Measurements from ENCODE around the gene ASPG. TPM values are rescaled to one million over a fixed set of nuclear protein-coding genes. Genes with fewer than 3 reads are reported as not detected.

ASPG gene
- total and polyA plus RNA-seq, 2 experiments from 2014 or later: 5.9 to 20.3 TPM

GRCh38 chr14:104072586-104072985 lies 12.9 kb upstream of the ASPG start:
- 79% methylated on average over 3 of the region's 3 CpGs for WGBS (ENCODE audit: low lambda C conversion rate, missing lambda C conversion rate)
- DNase-seq (ENCODE audit: low spot score): no peak
- Histone ChIP-seq H3K4me2 (no peak overlapping the region), H3K79me2 (no peaks in the 10 kb centered on the region), H3K4me3 (no peak overlapping the region), H2AFZ (no peak overlapping the region), H3K4me1 (ENCODE audit: insufficient read depth) (no peaks in the 10 kb centered on the region), H3K9me3 (ENCODE audit: low read depth) (no peaks in the 10 kb centered on the region), H3K9me2 (replicated peaks; ENCODE audit: insufficient read depth) (no peaks in the 10 kb centered on the region), H3K36me3 (replicated peaks; ENCODE audit: insufficient read depth, low read depth) (no peaks in the 10 kb centered on the region), H4K20me1 (ENCODE audit: insufficient read depth, poor library complexity, severe bottlenecking) (no peaks in the 10 kb centered on the region), H3K27ac (no peak overlapping the region), H3K27me3 (no peaks in the 10 kb centered on the region)
- TF ChIP-seq EZH2 (IDR thresholded peaks at IDR 0.05; ENCODE audit: borderline replicate concordance) (no peak), CTCF (IDR thresholded peaks at IDR 0.05; ENCODE audit: poor library complexity) (no peak), EZH2phosphoT487 (IDR thresholded peaks at IDR 0.05; ENCODE audit: low read depth, severe bottlenecking, unreplicated experiment) (no peak)

GRCh38 chr14:104073764-104074163 lies 11.7 kb upstream of the ASPG start:
- 66% methylated on average over 4 of the region's 4 CpGs for WGBS (ENCODE audit: low lambda C conversion rate, missing lambda C conversion rate)

GRCh38 chr14:104075530-104076151 lies 9.9 kb upstream of the ASPG start:
- TF ChIP-seq EZH2phosphoT487 (IDR thresholded peaks at IDR 0.05; ENCODE audit: low read depth, severe bottlenecking, unreplicated experiment) (no peak), CTCF (IDR thresholded peaks at IDR 0.05; ENCODE audit: poor library complexity) (peak; percentile 60), EZH2 (IDR thresholded peaks at IDR 0.05; ENCODE audit: borderline replicate concordance) (no peak)
- Histone ChIP-seq H3K36me3 (replicated peaks; ENCODE audit: insufficient read depth, low read depth) (no peaks in the 10 kb centered on the region), H4K20me1 (ENCODE audit: insufficient read depth, poor library complexity, severe bottlenecking) (no peaks in the 10 kb centered on the region), H2AFZ (no peak overlapping the region), H3K9me2 (replicated peaks; ENCODE audit: insufficient read depth) (no peaks in the 10 kb centered on the region), H3K4me3 (no peak overlapping the region), H3K4me1 (ENCODE audit: insufficient read depth) (no peaks in the 10 kb centered on the region), H3K79me2 (no peaks in the 10 kb centered on the region), H3K9me3 (ENCODE audit: low read depth) (no peaks in the 10 kb centered on the region), H3K27me3 (no peaks in the 10 kb centered on the region), H3K27ac (no peak overlapping the region), H3K4me2 (no peak overlapping the region)
- WGBS (ENCODE audit: low lambda C conversion rate, missing lambda C conversion rate): 25% methylated on average over 6 of the region's 6 CpGs
- peak; percentile 41 for DNase-seq (ENCODE audit: low spot score)

More at GRCh38 chr14:104073764-104074163, 11.7 kb upstream of the ASPG start:
- H3K79me2 ChIP-seq: no peaks in the 10 kb centered on the region
- TF ChIP-seq CTCF (IDR thresholded peaks at IDR 0.05; ENCODE audit: poor library complexity) (no peak), EZH2 (IDR thresholded peaks at IDR 0.05; ENCODE audit: borderline replicate concordance) (no peak), EZH2phosphoT487 (IDR thresholded peaks at IDR 0.05; ENCODE audit: low read depth, severe bottlenecking, unreplicated experiment) (no peak)
- H3K4me1 ChIP-seq (ENCODE audit: insufficient read depth): no peaks in the 10 kb centered on the region
- no peak for DNase-seq (ENCODE audit: low spot score)
- no peaks in the 10 kb centered on the region for H3K27me3 ChIP-seq
- no peaks in the 10 kb centered on the region for H3K36me3 ChIP-seq (replicated peaks; ENCODE audit: insufficient read depth, low read depth)
- H3K9me3 ChIP-seq (ENCODE audit: low read depth): no peaks in the 10 kb centered on the region
- H2AFZ ChIP-seq: no peak overlapping the region
- H3K9me2 ChIP-seq (replicated peaks; ENCODE audit: insufficient read depth): no peaks in the 10 kb centered on the region
- no peak overlapping the region for H3K4me2 ChIP-seq
- no peak overlapping the region for H3K4me3 ChIP-seq
- no peaks in the 10 kb centered on the region for H4K20me1 ChIP-seq (ENCODE audit: insufficient read depth, poor library complexity, severe bottlenecking)
- H3K27ac ChIP-seq: no peak overlapping the region

Data from hepatocyte (in vitro differentiated cells).